Measurements from ENCODE around the gene RLN2. TPM values are rescaled to one million over a fixed set of nuclear protein-coding genes. Genes with fewer than 3 reads are reported as not detected.
A peak's percentile ranks its signal among the peaks of the same experiment; 100 is the strongest.

The RLN2 gene
- total and polyA plus RNA-seq, 2 donors (not counting 1 experiment from before 2014, with no cell fraction given), result not detected

GRCh38 chr9:5263351-5264218 is 40.9 kb downstream of the RLN2 start:
- Histone ChIP-seq H3K9me3 (ENCODE audit: control insufficient read depth, insufficient read depth, low read depth, low read length) (no peaks in the 10 kb centered on the region), H3K4me3 (replicated peaks in 1 of 4; ENCODE audit: control extremely low read depth in 1 of 4, insufficient read depth in 1 of 4, low read depth in 3 of 4, low read length in 4 of 4) (no peak overlapping the region), H3K4me2 (ENCODE audit: extremely low read depth, insufficient read depth, low read length) (peak overlapping the region; percentile 33), H3K79me2 (ENCODE audit: control insufficient read depth, insufficient read depth, low read length) (no peaks in the 10 kb centered on the region), H2AFZ (ENCODE audit: low read length) (no peak overlapping the region), H3K4me1 (ENCODE audit: control insufficient read depth, extremely low read depth, insufficient read depth, low read length) (no peaks in the 10 kb centered on the region), H3K36me3 (ENCODE audit: control insufficient read depth, insufficient read depth, low read length) (no peaks in the 10 kb centered on the region), H3K27me3 (ENCODE audit: control insufficient read depth, insufficient read depth, low read length) (no peaks in the 10 kb centered on the region), H4K20me1 (ENCODE audit: control insufficient read depth, extremely low read depth, insufficient read depth, low read length) (no peaks in the 10 kb centered on the region), H3K9ac (ENCODE audit: insufficient read depth, low read length) (no peak overlapping the region), H3K27ac (ENCODE audit: insufficient read depth, low read length) (no peak overlapping the region)
- TF ChIP-seq, protein P1, sequence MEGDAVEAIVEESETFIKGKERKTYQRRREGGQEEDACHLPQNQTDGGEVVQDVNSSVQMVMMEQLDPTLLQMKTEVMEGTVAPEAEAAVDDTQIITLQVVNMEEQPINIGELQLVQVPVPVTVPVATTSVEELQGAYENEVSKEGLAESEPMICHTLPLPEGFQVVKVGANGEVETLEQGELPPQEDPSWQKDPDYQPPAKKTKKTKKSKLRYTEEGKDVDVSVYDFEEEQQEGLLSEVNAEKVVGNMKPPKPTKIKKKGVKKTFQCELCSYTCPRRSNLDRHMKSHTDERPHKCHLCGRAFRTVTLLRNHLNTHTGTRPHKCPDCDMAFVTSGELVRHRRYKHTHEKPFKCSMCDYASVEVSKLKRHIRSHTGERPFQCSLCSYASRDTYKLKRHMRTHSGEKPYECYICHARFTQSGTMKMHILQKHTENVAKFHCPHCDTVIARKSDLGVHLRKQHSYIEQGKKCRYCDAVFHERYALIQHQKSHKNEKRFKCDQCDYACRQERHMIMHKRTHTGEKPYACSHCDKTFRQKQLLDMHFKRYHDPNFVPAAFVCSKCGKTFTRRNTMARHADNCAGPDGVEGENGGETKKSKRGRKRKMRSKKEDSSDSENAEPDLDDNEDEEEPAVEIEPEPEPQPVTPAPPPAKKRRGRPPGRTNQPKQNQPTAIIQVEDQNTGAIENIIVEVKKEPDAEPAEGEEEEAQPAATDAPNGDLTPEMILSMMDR (conservative IDR thresholded peaks at IDR 0.05 in 1 of 2, IDR thresholded peaks at IDR 0.05 in 1 of 2; ENCODE audit: low read depth in 1 of 2, low read length in 2 of 2), result no peak
- no peak for TF ChIP-seq EZH2 (IDR thresholded peaks at IDR 0.05; ENCODE audit: low read length, missing control alignments)
- peak; percentile 13 to 18 for DNase-seq (ENCODE audit: low read depth in 2 of 2)

Other genes with a start within 250 kb of the RLN2 start
- gene INSL6, start 119.1 kb downstream of the RLN2 start, total RNA-seq, result not detected in 2 replicates
- not detected in 2 replicates for gene INSL6, start 119.1 kb downstream of the RLN2 start, polyA plus RNA-seq
- gene INSL4, start 73.3 kb downstream of the RLN2 start, total RNA-seq, result not detected in 2 replicates
- not detected in 2 replicates for gene INSL4, start 73.3 kb downstream of the RLN2 start, polyA plus RNA-seq
- not detected in 2 replicates for gene RLN1, start 35.2 kb upstream of the RLN2 start, total RNA-seq
- not detected in 2 replicates for gene RLN1, start 35.2 kb upstream of the RLN2 start, polyA plus RNA-seq
- 12.6 and 17.3 TPM in 2 replicates for gene PLGRKT, start 133.2 kb upstream of the RLN2 start, total RNA-seq
- 21.6 and 22.8 TPM in 2 replicates for gene PLGRKT, start 133.2 kb upstream of the RLN2 start, polyA plus RNA-seq
- gene CD274, start 145.8 kb upstream of the RLN2 start, total RNA-seq, result 3.3 and 5.9 TPM in 2 replicates
- 3.1 and 4.8 TPM in 2 replicates for gene CD274, start 145.8 kb upstream of the RLN2 start, polyA plus RNA-seq
- gene PDCD1LG2, start 205.8 kb upstream of the RLN2 start, total RNA-seq, result 4.9 and 6.9 TPM in 2 replicates
- 15.7 and 16.9 TPM in 2 replicates for gene PDCD1LG2, start 205.8 kb upstream of the RLN2 start, polyA plus RNA-seq

All from fibroblast of lung (primary cell).